Measurements from ENCODE around the gene SYVN1. TPM values are rescaled to one million over a fixed set of nuclear protein-coding genes. Genes with fewer than 3 reads are reported as not detected.

The SYVN1 gene
- total RNA-seq, 2 experiments from 2014 or later: 24.5 to 26.2 TPM

DNA sequence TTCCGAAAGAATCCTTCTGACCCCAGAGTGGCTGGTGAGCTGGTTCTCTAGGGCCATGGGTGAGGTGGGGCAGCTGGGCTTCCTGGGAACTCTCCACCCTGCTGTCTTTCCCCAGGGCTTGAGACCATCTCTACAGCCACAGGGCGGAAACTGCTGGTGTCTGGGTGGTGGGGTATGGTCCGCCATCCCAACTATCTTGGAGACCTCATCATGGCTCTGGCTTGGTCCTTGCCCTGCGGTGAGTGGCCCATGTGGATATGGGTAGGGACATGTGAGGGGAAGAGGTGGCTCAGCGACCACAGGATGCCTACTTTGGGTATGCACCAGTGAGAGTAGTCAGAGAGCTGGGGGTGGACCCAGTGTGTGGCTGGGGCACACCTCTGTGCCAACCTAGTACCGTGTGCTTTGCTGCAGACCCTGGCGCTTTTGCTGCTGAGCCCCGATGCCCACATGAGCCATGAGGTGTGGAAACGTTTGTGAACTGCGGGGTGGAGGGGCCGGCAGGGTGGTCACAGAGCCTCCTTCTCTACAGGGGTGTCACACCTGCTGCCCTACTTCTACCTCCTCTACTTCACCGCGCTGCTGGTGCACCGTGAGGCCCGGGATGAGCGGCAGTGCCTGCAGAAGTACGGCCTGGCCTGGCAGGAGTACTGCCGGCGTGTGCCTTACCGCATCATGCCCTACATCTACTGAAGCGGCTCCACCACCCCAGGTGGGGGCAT lies 18.8 kb downstream of the SYVN1 start:
- peak overlapping the region; percentile 86 for H3K4me3 Mint-ChIP-seq
- no peaks in the 10 kb centered on the region for H3K9me3 Mint-ChIP-seq
- peaks cover 25% of the 10 kb centered on the region for H3K36me3 Mint-ChIP-seq
- POLR2A ChIA-PET: interaction anchor here (0.6 to 2.7 kb wide), 2 partner anchors 19 to 897 kb away, joined by 3 to 15 read pairs; partner anchors contain the start of gene VPS51
- no peaks in the 10 kb centered on the region for H3K27me3 Mint-ChIP-seq
- peak overlapping the region; percentile 95 for H3K27ac Mint-ChIP-seq
- peaks cover 69% of the 10 kb centered on the region for H3K4me1 Mint-ChIP-seq (ENCODE audit: low read depth)
- no peak for DNase-seq
- intact Hi-C loops (cut with micrococcal nuclease): loop anchor here (2.0 to 10.0 kb wide), 5 partner anchors 19 to 871 kb away; partner anchors contain the start of genes FKBP2, PPP1R14B, RASGRP2 and SYVN1
- CTCF ChIA-PET: interaction anchor here (0.7 to 1.6 kb wide), 2 partner anchors 66 to 101 kb away, joined by 3 read pairs; partner anchors contain the start of genes ARL2 and CAPN1

DNA sequence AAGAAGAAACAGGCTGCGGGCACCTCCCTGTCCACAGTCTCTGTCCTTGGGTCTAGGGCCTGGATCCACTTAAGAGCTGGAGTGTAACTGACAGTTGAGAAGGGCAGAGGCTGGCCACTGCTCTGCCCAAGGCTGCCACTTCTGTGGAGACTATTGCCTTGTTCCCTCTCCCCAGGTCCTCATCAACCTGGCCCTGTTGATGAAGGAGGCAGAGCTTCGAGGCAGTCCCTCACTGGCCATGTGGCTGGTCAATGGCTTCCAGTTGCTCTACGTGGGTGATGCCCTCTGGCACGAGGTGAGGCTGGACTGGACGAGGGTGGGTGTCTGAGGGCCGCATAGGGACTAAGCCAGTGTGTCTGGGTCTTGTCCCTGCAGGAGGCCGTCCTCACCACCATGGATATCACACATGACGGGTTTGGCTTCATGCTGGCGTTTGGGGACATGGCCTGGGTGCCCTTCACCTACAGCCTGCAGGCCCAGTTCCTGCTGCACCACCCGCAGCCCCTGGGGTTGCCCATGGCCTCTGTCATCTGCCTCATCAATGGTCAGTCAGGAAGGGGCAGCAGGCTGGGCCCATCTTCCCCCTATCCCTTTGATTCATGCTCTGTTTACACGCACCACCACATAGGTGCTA lies 19.7 kb downstream of the SYVN1 start:
- no peaks in the 10 kb centered on the region for H3K9me3 Mint-ChIP-seq
- intact Hi-C loops (cut with micrococcal nuclease): loop anchor here (10.0 kb wide), 2 partner anchors 370 to 870 kb away; partner anchors contain the start of genes FKBP2, PPP1R14B and RASGRP2
- H3K27ac Mint-ChIP-seq: no peak overlapping the region
- no peaks in the 10 kb centered on the region for H3K27me3 Mint-ChIP-seq
- ChIA-PET POLR2A (no interaction called here), CTCF (interaction anchor here (0.7 to 2.6 kb wide), 3 partner anchors 31 to 100 kb away, joined by 3 to 7 read pairs (median 3); partner anchors contain the start of genes ARL2, CAPN1, CDCA5 and ZFPL1)
- peaks cover 67% of the 10 kb centered on the region for H3K4me1 Mint-ChIP-seq (ENCODE audit: low read depth)
- no peak overlapping the region for H3K4me3 Mint-ChIP-seq
- H3K36me3 Mint-ChIP-seq: peaks cover 16% of the 10 kb centered on the region
- no peak for DNase-seq

DNA sequence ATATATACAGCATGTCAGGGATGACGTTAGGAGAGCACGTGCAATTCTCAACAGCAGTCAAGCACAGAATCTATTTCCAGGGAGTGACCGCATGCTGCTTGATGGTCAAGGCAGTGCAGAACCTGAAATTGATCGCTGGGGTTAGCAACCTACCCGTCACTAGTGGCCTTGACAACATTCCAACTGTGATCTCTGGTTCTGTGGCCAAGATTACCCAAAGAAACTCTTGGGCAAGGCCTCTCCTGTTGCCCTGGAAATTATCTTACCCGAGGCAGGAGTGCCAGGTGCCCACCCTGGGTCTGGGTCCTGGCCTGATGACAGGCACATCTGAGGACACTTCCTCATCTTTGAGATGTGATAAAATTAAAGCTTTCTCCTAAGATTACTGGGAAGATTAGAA lies 20.5 kb downstream of the SYVN1 start:
- Mint-ChIP-seq H3K27ac (no peak overlapping the region), H3K4me1 (ENCODE audit: low read depth) (peaks cover 65% of the 10 kb centered on the region), H3K36me3 (peaks cover 13% of the 10 kb centered on the region), H3K27me3 (no peaks in the 10 kb centered on the region), H3K4me3 (peak overlapping the region; percentile 84), H3K9me3 (no peaks in the 10 kb centered on the region)
- ChIA-PET CTCF (interaction anchor here (2.6 to 6.7 kb wide), 3 partner anchors 6 to 31 kb away, joined by 7 to 122 read pairs (median 72); partner anchors contain the start of genes CDCA5, FAU, MRPL49 and VPS51), POLR2A (interaction anchor here (2.8 kb wide), 1 partner anchor 8 kb away, joined by 19 read pairs; the partner anchor contains the start of genes FAU and MRPL49)
- intact Hi-C loops (cut with micrococcal nuclease): loop anchor here (10.0 kb wide), 2 partner anchors 369 to 869 kb away; partner anchors contain the start of genes FKBP2, PPP1R14B and RASGRP2
- no peak for DNase-seq

DNA sequence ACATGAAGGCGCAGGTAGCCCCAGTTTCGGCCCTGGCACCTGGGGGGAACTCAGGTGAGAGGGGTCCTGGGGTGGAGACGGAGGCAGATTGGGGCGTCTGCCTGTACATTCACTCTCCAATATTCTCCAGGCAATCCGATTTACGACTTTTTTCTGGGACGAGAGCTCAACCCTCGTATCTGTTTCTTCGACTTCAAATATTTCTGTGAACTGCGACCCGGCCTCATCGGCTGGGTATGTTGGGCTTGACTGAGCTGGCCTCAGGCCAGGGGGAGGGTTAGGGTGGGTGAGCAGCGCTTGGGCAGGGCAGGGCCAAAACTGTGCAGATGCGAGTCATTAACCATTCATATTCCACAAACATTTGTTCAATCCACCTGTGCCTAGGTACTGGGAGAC lies 21.0 kb downstream of the SYVN1 start:
- intact Hi-C loops (cut with micrococcal nuclease): loop anchor here (10.0 kb wide), 2 partner anchors 369 to 869 kb away; partner anchors contain the start of genes FKBP2, PPP1R14B and RASGRP2
- H3K27ac Mint-ChIP-seq: peak overlapping the region; percentile 56
- CTCF ChIA-PET: interaction anchor here (0.6 to 6.7 kb wide), 11 partner anchors 7 to 265 kb away, joined by 3 to 122 read pairs (median 8); partner anchors contain the start of genes ARL2, CAPN1, CDCA5 and FAU

DNA sequence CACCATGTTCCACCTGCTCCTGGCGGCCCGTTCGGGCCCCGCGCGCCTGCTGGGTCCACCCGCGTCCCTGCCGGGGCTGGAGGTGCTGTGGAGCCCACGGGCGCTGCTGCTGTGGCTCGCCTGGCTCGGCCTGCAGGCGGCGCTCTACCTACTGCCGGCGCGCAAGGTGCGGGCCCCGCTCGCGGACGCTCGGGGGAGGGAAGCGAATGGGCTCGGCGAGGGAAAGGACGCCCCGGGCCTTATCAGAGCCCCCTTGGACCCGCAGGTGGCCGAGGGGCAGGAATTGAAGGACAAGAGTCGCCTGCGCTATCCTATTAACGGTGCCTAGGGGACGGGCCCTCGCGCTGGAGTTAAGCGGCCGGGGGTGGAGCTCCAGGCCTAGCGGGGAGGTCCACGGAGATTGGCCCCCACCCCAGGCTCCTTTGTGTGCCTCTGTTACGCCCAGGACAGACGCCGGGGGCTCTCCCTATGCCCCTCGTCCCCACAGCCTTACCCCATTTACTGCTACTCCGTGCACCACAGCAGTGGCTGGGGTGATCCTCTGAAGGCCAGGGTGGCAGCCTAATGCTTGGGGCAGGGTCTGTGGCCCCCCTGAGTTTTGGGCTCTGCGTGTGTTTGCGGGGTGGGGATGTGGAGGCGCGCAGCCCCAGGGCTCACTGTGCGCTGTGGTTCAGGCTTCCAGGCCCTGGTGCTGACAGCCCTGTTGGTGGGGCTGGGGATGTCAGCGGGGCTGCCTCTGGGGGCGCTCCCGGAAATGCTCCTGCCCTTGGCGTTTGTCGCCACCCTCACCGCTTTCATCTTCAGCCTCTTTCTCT lies 21.6 kb downstream of the SYVN1 start:
- H3K4me3 Mint-ChIP-seq: peak overlapping the region; percentile 84
- DNase-seq: peak; percentile 84
- no peaks in the 10 kb centered on the region for H3K27me3 Mint-ChIP-seq
- peak overlapping the region; percentile 56 for H3K27ac Mint-ChIP-seq
- intact Hi-C loops (cut with micrococcal nuclease): loop anchor here (10.0 kb wide), 2 partner anchors 368 to 868 kb away; partner anchors contain the start of genes FKBP2, PPP1R14B and RASGRP2
- CTCF ChIA-PET: interaction anchor here (0.6 to 6.7 kb wide), 13 partner anchors 7 to 910 kb away, joined by 3 to 122 read pairs (median 8); partner anchors contain the start of genes ARL2, CAPN1, CDCA5 and FAU
- peaks cover 56% of the 10 kb centered on the region for H3K4me1 Mint-ChIP-seq (ENCODE audit: low read depth)
- H3K9me3 Mint-ChIP-seq: no peaks in the 10 kb centered on the region
- POLR2A ChIA-PET: interaction anchor here (0.8 to 2.8 kb wide), 7 partner anchors 9 to 69 kb away, joined by 3 to 19 read pairs (median 5); partner anchors contain the start of genes CAPN1, CDCA5, FAU and MRPL49
- H3K36me3 Mint-ChIP-seq: peaks cover 5% of the 10 kb centered on the region

More for the DNA sequence above, 21.0 kb downstream of the SYVN1 start:
- DNase-seq: no peak
- H3K9me3 Mint-ChIP-seq: no peaks in the 10 kb centered on the region
- H3K4me1 Mint-ChIP-seq (ENCODE audit: low read depth): peaks cover 60% of the 10 kb centered on the region
- peak overlapping the region; percentile 84 for H3K4me3 Mint-ChIP-seq
- POLR2A ChIA-PET: interaction anchor here (1.1 to 2.8 kb wide), 5 partner anchors 8 to 68 kb away, joined by 3 to 19 read pairs (median 5); partner anchors contain the start of genes CAPN1, FAU, MRPL49 and SYVN1
- peaks cover 9% of the 10 kb centered on the region for H3K36me3 Mint-ChIP-seq
- no peaks in the 10 kb centered on the region for H3K27me3 Mint-ChIP-seq

DNA sequence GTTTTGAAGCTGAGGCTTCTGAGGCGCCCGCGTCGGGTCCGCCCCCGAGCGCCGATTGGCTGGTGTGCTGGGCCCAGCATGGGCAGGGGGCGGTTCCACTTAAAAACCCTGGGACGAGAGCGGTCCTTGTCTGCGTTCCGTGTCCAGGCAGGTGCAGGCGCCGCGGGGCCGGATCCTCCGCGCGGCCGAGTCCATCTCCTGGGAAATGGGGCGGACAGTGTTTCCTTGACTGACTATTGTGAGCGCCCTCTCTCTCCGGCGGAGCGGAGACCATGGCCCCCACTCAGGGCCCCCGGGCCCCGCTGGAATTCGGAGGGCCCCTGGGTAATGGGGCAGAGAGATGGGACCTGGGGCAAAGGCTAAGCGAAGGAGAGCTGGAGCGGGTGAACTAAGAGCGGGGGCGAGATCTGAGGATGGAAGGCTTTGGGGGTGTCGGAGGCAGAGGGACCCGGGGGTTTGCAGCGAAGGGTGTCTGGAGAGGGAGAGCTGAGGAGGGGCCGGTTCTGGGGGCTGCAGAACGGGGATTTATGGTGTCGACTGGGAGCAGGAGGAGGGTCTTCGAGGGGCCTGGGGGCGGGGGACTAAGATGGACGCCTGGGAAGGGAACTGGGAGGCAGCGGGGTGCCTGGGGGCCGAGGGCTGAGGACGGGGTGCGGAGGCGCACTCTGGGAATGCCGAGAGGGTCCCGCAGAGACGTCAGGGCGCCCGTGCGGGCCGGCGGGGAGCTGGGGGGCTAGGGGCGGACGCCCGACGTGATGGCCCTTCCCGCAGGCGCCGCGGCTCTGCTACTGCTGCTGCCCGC lies 22.4 kb downstream of the SYVN1 start, which contains the start of gene TM7SF2:
TSS of gene TM7SF2 (plus strand) at position 129 of the 802 bp plus-strand sequence. CDS start at position 273, 144 bp downstream.
- H3K27ac Mint-ChIP-seq: peak within 1 kb of the TSS; percentile 80
- no peaks in the 10 kb centered on the region for H3K9me3 Mint-ChIP-seq
- ChIA-PET CTCF (interaction anchor here (0.6 to 6.7 kb wide), 17 partner anchors 8 to 910 kb away, joined by 3 to 122 read pairs (median 7); partner anchors contain the start of genes ARL2, CAPN1, CDCA5 and FAU), POLR2A (interaction anchor here (0.8 to 2.8 kb wide), 8 partner anchors 10 to 150 kb away, joined by 3 to 19 read pairs (median 5); partner anchors contain the start of genes CAPN1, CDCA5, FAU and MRPL49)
- H3K27me3 Mint-ChIP-seq: no peaks in the 10 kb centered on the region
- peaks cover 56% of the 10 kb centered on the region for H3K4me1 Mint-ChIP-seq (ENCODE audit: low read depth)
- intact Hi-C loops (cut with micrococcal nuclease): loop anchor here (2.0 to 10.0 kb wide), 3 partner anchors 69 to 867 kb away; partner anchors contain the start of genes CAPN1, FKBP2, PPP1R14B and RASGRP2
- peak; percentile 96 for DNase-seq
- H3K36me3 Mint-ChIP-seq: peaks cover 5% of the 10 kb centered on the region
- H3K4me3 Mint-ChIP-seq: peak within 1 kb of the TSS; percentile 84

DNA sequence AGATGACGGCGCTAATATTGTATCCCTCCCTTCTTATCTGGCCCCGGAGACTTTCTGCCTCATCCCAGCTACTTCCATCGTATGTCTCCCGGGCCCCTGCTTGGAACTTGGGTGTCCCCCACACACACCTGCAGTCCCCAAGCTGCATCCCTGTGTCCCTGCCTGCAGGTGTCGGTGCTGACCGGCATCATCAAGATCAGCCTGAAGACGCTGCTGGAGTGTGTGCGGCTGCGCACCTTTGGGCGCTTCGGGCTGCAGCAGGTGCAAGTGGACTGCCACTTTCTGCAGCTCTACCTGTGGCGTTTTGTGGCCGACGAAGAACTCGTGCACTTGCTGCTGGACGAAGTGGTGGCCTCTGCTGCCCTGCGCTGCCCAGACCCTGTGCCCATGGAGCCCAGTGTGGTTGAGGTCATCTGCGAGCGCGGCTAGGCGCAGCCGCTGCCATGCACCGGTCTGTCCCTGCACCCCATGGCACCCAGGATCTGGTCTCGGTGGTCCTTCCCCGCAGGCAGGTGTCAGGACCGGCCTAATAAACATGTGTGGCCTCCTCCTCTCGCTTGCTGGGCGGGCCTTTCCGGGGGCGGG lies 23.1 kb downstream of the SYVN1 start:
- Mint-ChIP-seq H3K27ac (no peak overlapping the region), H3K4me3 (peak overlapping the region; percentile 84), H3K27me3 (no peaks in the 10 kb centered on the region), H3K36me3 (peaks cover 1% of the 10 kb centered on the region), H3K4me1 (ENCODE audit: low read depth) (peaks cover 52% of the 10 kb centered on the region), H3K9me3 (no peaks in the 10 kb centered on the region)
- CTCF ChIA-PET: interaction anchor here (0.7 to 6.7 kb wide), 19 partner anchors 9 to 300 kb away, joined by 3 to 122 read pairs (median 7); partner anchors contain the start of genes ARL2, CAPN1, CDC42BPG and FAU
- no peak for DNase-seq
- POLR2A ChIA-PET: interaction anchor here (0.6 to 2.8 kb wide), 7 partner anchors 10 to 244 kb away, joined by 3 to 19 read pairs (median 6); partner anchors contain the start of genes FAU, MRPL49, SYVN1 and VPS51
- intact Hi-C loops (cut with micrococcal nuclease): loop anchor here (2.0 to 10.0 kb wide), 3 partner anchors 70 to 866 kb away; partner anchors contain the start of genes CAPN1, FKBP2, PPP1R14B and RASGRP2

GRCh38 chr11:65110354-65110861 lies 23.9 kb downstream of the SYVN1 start:
- Mint-ChIP-seq H3K27me3 (no peaks in the 10 kb centered on the region), H3K4me3 (no peak overlapping the region), H3K36me3 (peaks cover 5% of the 10 kb centered on the region), H3K27ac (peak overlapping the region; percentile 23), H3K4me1 (ENCODE audit: low read depth) (peaks cover 44% of the 10 kb centered on the region), H3K9me3 (no peaks in the 10 kb centered on the region)
- intact Hi-C loops (cut with micrococcal nuclease): loop anchor here (1.0 to 10.0 kb wide), 4 partner anchors 14 to 866 kb away; partner anchors contain the start of genes CAPN1, FKBP2, PPP1R14B and RASGRP2
- CTCF ChIA-PET: interaction anchor here (0.5 to 6.7 kb wide), 25 partner anchors 10 to 300 kb away, joined by 3 to 122 read pairs (median 4); partner anchors contain the start of genes ARL2, CAPN1, CDC42BPG and FAU
- DNase-seq: peak; percentile 97
- POLR2A ChIA-PET: interaction anchor here (1.2 to 2.2 kb wide), 4 partner anchors 12 to 72 kb away, joined by 3 to 12 read pairs (median 6); partner anchors contain the start of genes CAPN1, FAU, MRPL49 and SYVN1
